HG03039 (cell line): Measurements from ENCODE around the gene CEP120.
"Not testable (repeated sequence)": the region's sequence is repeated elsewhere in the genome, so short reads cannot be mapped to it uniquely, and the experiment has no call there.

Source experiments
- ATAC-seq: cut with Tn5 transposase; IDR thresholded peaks from one replicate; pipeline ENCODE4 v1.9.1; 2021; ENCODE audit warnings: mild to moderate bottlenecking, moderate library complexity; ENCODE audit not compliant: unreplicated experiment

The CEP120 gene

DNA sequence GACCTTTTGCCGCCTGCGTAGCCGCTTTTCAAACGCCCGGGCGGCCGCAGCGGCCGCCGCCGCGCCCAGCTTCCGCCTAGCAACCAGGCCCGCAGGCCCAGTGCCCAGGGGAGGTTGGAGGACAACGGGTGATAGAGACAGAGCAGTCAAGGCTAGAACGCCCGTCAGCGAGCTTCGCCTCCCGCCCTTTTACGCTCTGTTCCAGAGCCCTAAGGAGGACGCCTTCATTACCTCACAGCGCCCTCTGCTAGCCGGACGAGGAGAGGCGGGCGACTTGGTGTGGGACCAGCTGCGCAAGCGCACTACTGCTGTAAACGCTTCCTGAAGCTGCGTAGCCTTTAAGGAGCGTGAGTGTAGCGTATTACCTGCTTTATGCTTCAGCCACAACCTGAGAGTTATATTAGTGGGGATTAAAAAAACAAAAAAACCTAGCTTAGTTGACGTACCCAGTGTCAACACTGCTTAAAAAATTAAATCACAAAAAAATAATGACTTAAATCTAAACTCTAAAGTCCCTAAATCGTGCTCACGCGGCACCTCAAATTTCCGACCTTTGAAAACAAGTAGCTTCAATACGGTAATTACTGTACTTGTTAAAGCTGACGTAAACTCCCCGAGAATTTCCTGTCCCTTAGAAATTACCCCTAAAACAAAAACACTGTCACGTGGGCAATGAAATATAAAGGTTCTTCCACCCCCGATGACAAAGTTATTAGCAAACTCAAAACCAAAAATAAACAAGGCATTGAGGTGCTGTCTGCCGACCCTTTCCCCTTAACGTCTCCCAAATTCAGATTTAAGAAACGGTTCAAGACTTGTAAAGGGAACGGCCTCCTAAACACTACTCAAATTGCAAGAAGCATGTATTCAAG, at the start of gene CEP120:
CEP120 (minus strand) TSS at position 126 of the 872 bp plus-strand sequence. CDS start 405 bp downstream, outside the sequence.
- ATAC-seq = peak; percentile 99

DNA sequence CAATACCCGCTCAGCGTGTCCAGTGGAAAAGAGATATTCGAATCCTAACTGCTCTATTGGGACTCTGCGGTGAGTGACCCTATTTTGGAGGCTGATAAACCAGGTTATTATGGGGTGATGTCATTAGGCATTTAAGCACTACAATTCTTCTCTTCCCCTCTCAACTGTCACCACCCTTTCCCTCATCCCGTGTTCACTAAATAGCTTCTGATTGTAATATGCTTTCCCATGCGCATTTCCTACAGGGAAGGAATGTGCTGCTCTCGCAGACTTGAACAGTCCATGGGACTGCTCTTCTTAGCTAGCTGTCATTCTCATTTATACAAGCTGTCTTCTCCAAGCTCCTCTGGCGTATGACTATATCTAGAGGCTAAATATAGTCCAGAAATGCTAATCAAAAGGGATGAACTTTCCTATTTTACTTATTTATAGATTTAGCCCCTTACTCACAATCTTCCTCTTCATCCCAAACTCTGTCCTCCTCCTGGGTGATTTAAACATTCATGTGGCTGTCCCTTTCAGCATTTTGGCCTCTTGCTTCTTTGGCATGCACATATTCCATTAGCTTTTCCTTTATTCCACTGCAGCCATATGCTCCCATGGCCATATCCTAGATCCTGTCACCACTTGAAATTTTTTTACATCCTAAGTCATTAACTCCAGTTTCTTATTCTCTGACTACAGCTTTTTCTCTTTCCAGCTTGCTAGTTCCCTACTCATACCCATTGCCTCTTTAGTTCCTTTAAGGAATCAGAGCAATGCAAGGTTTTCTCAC, 49.1 kb upstream of the CEP120 start:
- no peak for ATAC-seq

DNA sequence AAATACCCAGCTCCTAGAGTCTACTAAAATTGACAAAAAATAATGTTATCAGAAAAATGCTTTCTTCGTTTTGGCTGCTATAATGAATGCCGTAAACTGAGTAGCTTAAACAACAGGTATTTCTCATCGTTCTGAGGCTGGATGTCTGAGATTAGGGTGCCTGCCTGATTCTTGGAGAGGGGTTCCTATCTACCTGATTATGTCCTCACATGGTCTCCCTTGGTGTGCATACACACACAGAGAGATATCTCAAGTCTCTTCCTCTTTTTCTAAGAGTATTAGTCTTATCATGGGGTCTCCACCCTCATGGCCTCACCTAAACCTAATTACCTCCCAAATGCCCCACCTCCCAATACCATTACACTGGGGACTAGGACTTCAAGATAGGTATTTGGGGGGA, 48.2 kb upstream of the CEP120 start:
- no peak for ATAC-seq

DNA sequence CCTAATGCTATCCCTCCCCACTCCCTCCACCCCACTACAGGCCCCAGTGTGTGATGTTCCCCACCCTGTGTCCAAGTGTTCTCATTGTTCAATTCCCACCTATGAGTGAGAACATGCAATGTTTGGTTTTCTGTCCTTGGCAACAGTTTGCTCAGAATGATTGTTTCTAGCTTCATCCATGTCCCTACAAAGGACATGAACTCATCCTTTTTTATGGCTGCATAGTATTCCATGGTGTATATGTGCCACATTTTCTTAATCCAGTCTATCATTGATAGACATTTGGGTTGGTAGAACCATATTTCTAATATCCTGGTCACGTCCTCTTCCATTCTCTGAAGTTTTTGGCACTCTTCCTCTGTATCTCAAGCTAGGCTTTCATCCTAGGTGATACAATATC, 43.6 kb upstream of the CEP120 start:
- ATAC-seq = not testable (repeated sequence)

DNA sequence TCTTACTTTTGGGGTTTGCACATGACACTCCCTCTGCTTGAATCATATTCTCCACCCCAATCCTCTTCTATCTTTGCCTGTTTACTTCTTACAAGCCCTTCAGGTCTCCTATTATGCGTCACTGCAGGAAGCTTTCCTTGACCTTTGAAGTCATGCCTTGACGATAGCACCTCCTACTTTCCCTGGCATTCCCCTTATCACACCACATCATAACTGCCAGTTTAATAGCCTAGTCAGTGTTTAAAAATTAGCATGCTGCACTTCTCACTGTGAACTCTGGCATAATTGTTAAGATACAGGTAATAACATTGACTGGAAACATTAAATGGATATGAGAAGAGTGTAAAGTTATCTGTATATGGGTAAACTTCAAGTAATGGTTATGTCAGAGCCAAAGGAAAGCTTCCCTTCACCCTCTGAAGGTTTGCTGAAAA, 37.1 kb upstream of the CEP120 start:
- no peak for ATAC-seq

DNA sequence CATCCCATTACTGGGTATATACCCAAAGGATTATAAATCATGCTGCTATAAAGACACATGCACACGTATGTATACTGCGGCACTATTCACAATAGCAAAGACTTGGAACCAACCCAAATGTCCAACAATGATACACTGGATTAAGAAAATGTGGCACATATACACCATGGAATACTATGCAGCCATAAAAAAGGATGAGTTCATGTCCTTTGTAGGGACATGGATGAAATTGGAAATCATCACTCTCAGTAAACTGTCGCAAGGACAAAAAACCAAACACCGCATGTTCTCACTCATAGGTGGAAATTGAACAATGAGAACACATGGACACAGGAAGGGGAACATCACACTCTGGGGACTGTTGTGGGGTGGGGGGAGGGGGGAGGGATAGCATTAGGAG, 35.8 kb upstream of the CEP120 start:
- not testable (repeated sequence) for ATAC-seq

DNA sequence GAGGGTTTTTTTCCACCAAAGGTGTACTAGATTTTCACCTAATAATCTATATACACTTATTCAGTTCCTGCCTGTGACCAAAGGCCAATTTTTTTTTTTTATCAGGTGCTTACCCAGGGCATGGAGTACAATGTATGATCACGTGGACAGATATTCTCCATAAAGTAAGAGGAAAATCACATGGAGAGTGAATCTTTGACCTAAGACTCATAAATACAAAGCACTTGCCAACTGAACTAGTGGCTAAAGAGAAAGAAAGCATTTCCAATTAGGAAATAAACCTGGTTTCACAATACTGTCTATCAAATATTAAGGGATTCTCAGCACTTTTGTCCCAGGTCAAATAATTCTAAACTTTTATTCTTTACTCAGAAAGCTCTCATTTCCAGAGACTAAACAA, 33.0 kb upstream of the CEP120 start:
- ATAC-seq = no peak

DNA sequence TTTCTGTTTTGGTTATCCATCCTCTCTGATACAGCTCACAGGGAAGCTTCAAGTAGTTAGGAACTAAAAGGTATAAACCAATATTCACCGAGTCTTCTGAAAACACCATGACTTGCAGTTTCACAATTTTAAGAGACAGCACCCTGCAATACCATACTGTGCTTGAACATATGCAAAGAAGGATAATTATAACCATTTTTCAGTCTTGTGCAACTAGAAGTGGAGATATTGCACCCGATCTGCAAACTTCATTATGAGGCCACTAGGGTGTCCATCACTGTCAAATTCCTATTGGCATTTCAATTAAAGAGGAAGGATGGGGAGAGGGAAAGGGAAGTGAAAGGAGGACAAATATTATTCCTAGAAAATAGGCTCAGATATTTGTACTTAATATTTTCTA, 32.4 kb upstream of the CEP120 start:
- ATAC-seq = peak; percentile 96

DNA sequence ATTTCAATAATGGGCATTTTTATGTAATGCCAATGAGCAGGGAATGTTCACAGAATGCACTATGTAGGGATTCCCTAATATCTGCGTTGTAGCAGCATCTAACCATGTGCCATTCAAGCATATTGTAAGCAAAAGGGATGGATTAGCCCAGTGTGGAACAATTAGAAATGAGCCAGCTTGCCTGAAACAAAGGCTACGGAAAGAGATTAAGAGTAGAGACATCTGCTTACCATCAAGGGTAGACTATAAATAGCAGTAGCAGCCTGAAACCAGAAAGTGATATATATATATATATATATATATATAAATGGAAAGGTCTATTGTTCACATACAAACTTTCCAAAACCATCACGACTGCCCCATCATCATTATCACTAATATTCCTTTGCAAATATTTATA, 31.9 kb upstream of the CEP120 start:
- peak; percentile 30 for ATAC-seq

DNA sequence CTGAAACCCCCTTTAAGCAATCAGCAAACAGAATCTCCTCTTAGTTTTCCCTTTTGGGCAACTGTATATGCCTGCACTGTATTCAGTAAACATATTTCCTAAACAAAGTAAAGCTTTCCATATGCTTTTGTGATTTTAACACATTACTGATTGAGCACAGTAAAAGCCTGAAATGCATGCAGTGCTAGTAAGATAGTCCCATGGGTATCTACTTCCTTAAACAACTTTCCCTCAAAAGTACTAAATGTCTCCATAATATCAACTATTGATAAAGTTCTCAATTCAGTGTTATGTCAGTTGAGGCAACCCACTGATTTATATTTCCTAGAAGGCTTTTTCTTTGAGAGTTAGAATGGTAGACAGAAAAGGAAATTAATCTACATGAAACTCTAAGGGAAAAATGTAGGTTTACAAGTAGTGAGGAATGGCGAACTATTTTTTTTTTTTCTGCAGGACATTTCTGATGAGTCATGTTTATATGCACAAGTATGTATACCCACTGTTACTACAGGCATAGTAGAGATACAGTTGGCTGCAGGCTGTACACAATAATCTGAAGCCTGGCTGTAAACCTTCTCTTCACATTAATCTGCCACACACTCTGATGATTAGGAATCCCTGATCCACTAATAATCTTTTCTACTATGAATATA, 31.2 kb upstream of the CEP120 start:
- no peak for ATAC-seq

DNA sequence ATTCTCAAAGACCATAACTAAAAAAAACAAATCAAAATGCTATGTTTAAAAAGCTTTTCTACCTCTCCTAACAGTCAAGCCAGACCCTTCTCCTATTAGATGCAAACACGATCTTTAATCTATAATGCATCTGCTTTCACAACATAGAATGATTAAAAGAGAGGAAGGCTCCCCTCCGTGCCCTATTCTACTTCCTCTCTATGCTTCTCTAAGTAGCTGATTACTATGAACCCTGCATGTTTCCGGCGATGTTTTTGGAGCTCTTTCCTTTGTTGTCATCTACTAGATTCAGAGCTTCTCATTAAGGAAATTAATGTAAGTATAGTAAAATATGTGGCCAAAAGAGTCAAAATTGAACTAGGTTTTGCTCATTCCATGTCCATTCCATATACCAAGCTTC, 29.2 kb upstream of the CEP120 start:
- no peak for ATAC-seq

DNA sequence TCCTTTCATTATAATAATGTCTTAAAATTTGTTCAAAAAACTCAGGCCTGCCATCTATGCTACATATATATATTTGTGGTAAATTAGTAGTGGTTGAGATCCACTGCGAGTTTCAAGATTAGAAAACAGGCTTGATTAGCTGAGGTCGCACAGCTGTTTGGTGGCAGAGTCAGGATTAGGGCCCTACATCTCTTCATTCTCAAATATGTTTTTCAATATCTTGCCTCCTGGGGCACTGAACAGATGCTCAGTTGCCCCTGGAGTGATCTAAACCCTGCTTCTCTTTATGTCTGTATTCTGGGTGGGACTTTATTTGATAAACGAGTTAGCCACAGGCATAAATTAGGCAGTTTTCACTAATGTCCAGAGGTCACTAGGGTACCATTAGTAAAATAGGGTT, 27.8 kb upstream of the CEP120 start:
- ATAC-seq = no peak

DNA sequence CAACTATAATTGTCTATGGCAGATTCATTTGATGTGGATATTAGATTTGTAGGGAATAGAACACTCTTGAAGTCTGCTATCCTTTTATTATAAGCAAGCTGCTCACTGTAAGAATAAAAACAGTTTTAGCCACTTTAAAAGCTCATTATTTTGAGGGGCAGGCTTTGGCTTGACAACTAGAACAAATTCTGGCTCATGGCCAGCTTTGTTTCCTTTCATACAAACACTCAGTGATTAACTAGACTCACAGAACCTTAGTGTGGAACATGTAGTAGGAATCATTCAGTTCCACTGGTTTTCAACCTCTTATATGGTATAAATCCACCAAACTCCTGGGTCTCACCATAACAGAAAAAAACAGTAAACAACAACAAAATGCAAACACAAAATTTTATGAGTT, 27.4 kb upstream of the CEP120 start:
- ATAC-seq = no peak

DNA sequence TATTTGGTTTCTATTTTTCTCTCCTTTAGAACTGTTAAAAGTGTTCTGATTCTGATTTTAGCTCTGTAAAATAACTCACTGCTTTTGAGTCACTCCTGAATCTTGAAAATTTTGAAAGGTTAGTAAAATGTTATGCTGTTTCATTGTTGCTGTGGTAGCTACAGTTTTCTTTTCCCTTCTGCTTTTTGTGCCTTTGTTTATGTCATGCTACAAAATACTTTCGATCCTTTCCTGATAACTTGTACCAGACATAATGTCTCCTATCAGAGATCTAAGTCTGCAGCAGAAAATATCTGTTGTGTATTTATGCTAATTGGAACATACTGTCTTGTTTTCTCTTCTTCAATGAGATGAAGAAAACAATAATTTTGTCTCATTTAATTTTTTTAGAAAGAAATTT, 26.9 kb upstream of the CEP120 start:
- ATAC-seq = no peak

DNA sequence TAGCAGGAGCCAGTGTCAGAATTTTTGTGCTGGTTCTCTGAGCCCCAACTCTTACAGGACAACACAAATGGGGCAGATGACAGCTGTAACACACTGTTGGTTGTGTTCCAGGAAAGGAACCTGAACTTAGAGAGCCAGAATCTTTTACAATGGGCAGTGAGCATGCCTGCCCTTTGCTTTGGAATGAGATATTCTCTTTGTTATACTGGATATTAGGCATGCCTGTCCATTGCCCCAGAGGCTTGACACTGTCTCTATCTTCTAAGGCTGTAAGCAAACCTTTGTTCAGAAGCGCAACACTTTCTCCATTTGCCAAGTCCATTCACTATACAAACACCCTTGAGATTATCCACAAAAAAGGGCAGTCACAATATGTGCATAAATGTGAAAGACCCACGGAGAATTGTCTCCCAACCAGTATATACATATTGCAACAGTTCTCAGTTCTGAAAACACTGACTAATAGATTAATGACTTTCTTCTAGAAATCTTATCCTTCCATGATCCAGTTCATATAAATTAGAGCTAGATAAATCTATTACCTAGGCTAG, 26.3 kb upstream of the CEP120 start:
- no peak for ATAC-seq

DNA sequence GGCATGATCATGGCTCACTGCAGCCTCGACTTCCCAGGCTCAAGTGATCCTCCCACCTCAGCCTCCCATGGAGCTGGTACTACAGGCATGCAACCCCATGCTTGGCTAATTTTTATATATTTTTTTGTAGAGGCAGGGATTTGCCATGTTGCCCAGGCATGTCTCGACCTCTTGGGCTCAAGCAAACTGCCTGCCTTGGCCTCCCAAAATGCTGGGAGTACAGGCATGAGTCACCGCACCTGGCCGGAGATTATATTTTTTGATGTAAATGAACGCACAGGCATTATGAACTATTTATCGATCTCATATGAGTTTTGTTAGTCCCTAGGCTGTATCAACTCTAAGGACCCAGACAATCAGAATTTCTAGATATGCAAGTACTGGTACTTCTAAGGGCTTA, 25.5 kb upstream of the CEP120 start:
- no peak for ATAC-seq

DNA sequence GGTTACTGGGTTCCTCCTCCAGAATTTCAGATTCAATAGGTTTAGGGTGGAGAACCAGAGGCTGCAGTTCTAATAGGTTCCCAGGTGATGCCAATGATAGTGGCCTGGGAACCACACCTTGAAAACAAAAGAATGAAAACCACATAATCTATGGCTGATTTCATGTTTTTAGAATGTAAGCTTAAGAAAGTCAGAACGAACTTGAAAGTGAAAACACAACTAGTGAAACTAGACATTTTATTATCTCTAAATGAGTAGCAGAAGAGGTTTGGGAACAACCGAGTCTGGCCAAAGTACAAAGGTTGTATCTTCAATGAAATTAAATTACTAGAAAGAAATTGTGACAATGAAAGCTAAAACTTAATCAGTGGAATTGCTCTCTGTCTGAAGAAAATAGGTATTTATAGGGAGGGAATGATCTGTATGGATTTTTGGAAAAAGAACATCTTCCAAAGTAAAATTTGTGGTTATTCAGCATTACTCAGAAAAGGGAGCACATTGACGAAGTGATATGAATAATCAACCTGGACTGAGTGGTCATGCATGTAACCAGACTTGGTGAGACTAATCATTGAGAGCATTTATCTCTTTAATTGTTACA, 24.9 kb upstream of the CEP120 start:
- peak; percentile 72 for ATAC-seq

DNA sequence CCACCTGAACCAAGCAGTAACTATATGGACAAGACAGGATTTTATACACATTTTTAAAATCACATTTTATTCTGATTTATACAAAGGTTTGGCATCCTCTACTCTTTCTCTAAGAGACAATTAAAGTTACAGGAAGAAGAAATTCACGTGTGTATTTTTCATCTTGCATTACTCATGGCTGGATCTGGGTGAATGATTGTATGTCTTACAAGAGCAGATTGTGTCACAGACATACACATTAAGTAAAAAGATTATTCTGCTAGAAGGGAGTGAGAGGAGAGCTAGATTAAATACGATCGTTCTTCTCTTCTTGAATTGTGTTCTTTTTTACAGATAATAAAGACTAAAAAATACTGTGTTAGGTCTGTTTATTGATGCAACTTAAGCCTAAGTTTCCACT, 20.8 kb upstream of the CEP120 start:
- ATAC-seq = no peak

DNA sequence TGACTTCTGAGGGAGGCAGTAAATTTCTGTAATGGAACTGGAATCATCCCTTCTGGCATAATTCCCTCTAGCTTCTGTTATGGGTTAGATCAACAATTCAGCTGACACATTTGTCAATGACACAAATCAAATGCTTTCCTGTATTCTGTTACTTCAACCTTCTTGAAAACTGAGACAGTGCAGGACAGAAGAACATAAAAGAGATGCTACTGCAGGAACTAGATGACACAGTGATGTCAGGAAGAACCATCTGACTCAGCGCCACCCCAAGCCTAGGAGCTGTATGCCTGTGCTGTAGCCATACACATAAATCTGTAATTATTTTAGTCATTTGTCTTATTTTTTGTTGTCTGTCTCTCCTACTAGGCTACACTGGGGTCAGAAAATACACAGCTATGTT, 18.2 kb upstream of the CEP120 start:
- ATAC-seq = peak; percentile 53

DNA sequence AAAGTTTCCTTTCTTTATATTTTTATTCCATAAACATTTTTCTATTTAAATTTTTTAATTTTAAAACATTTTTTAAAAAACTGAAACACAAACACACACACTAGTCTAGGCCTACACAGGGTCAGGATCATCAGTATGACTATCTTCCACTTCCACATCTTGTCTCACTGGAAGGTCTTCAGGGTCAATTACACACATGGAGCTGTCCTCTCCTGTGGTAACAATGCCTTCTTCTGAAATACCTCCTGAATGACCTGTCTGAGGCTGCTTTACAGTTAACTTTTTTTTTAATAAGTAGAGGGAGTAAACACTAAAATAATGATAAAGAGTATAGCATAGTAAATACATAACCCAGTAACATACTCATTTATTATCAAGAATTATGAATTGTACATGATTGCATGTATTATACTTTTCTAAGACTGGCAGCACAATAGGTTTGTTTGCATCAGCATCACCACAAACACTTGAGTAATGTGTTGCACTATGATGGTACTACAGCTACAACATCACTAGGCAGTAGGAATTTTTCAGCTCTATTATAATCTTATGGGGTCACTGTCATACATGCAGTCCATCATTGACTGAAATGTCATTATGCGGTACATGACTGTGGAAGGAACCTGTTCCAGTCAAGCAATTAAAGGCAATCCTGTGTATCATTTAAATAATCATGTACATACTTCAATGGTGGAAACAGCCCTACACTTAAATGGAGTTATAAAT, 17.4 kb upstream of the CEP120 start:
- ATAC-seq = no peak
